ENCODE measurements around the gene GJD4. TPM values are rescaled to one million over a fixed set of nuclear protein-coding genes. Genes with fewer than 3 reads are reported as not detected.
A peak's percentile ranks its signal among the peaks of the same experiment; 100 is the strongest.

Gene GJD4
- total RNA-seq, 1 experiment from 2014 or later, result 0.18 TPM

DNA sequence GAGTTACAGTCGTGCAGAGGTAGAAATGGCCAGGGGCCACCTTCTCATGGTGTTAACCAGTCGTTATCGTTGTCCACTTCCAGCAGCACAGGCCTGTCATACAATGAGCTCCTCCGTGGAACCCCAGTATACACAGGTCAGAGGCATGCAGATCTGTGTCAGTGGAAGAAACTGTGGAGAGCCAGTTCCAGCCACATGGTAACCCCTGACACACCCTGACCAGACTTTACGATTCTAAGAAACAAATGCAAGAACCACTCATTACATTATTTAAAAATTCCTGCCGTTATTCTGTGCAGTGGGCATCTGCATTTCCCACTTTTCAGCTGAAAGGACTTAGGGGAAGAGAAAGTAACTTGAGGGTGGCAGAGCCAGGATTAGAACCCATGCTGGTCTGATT lies 23.5 kb upstream of the GJD4 start:
- intact Hi-C loops (cut with micrococcal nuclease; ENCODE audit: unreplicated experiment), result no loop called here
- Mint-ChIP-seq H3K4me3 (ENCODE audit: unreplicated experiment) (no peak overlapping the region), H3K27ac (ENCODE audit: unreplicated experiment) (no peak overlapping the region), H3K9me3 (ENCODE audit: unreplicated experiment) (no peaks in the 10 kb centered on the region), H3K27me3 (ENCODE audit: insufficient read depth, unreplicated experiment) (peaks cover 7% of the 10 kb centered on the region), H3K36me3 (ENCODE audit: insufficient read depth, unreplicated experiment) (peaks cover 16% of the 10 kb centered on the region), H3K4me1 (ENCODE audit: low read depth, unreplicated experiment) (no peaks in the 10 kb centered on the region)
- H3K4me1 ChIP-seq, result no peaks in the 10 kb centered on the region
- no peaks in the 10 kb centered on the region for H3K27me3 ChIP-seq (replicated peaks; ENCODE audit: control insufficient read depth, insufficient read depth, low read length)
- H3K9me3 ChIP-seq, result no peaks in the 10 kb centered on the region
- H3K36me3 ChIP-seq (ENCODE audit: control insufficient read depth, insufficient read depth, low read length), result no peaks in the 10 kb centered on the region
- no TSS peak for BruUV-seq (replicated peaks)
- ChIA-PET CTCF (no interaction called here), POLR2A (no interaction called here)
- peak in 1 of 2 experiments; percentile 4 for DNase-seq
- TF ChIP-seq, protein P1, sequence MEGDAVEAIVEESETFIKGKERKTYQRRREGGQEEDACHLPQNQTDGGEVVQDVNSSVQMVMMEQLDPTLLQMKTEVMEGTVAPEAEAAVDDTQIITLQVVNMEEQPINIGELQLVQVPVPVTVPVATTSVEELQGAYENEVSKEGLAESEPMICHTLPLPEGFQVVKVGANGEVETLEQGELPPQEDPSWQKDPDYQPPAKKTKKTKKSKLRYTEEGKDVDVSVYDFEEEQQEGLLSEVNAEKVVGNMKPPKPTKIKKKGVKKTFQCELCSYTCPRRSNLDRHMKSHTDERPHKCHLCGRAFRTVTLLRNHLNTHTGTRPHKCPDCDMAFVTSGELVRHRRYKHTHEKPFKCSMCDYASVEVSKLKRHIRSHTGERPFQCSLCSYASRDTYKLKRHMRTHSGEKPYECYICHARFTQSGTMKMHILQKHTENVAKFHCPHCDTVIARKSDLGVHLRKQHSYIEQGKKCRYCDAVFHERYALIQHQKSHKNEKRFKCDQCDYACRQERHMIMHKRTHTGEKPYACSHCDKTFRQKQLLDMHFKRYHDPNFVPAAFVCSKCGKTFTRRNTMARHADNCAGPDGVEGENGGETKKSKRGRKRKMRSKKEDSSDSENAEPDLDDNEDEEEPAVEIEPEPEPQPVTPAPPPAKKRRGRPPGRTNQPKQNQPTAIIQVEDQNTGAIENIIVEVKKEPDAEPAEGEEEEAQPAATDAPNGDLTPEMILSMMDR (IDR thresholded peaks at IDR 0.05; ENCODE audit: insufficient read depth in 1 of 2, low read depth in 1 of 2, low read length in 1 of 2, severe bottlenecking in 1 of 2, unreplicated experiment in 1 of 2), result no peak
- no peak overlapping the region for H3K4me3 ChIP-seq (ENCODE audit: low read depth, low read length)

DNA sequence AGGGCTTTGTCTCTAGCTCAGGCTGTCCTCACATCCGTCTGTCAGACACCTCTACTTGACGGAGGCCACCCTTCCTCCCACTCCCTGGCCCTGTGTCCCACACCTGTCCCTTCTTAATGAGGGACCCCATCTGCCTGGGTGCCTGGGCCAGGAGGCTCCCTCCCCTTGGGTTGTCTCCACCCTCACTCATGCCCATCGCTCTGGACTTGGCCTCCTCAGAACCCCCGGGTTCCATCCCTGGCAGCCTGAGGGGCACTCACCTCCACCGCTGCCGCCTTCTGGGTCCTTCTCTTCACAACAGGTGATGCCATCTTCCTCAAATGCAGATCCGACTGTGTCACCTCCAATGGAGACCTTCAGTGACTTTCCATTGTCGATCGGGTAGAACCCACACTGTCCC lies 20.2 kb upstream of the GJD4 start:
- TF ChIP-seq, protein P1 (IDR thresholded peaks at IDR 0.05; ENCODE audit: insufficient read depth in 1 of 2, low read depth in 1 of 2, low read length in 1 of 2, severe bottlenecking in 1 of 2, unreplicated experiment in 1 of 2), result no peak
- H3K9me3 ChIP-seq, result no peaks in the 10 kb centered on the region
- no peak overlapping the region for H3K4me3 Mint-ChIP-seq (ENCODE audit: unreplicated experiment)
- no peaks in the 10 kb centered on the region for H3K27me3 ChIP-seq (replicated peaks; ENCODE audit: control insufficient read depth, insufficient read depth, low read length)
- H3K4me3 ChIP-seq (ENCODE audit: low read depth, low read length), result no peak overlapping the region
- intact Hi-C loops (cut with micrococcal nuclease; ENCODE audit: unreplicated experiment), result no loop called here
- H3K9me3 Mint-ChIP-seq (ENCODE audit: unreplicated experiment), result no peaks in the 10 kb centered on the region
- ChIA-PET POLR2A (no interaction called here), CTCF (no interaction called here)
- no TSS peak for BruUV-seq (replicated peaks)
- peak in 1 of 2 experiments; percentile 23 for DNase-seq
- H3K36me3 Mint-ChIP-seq (ENCODE audit: insufficient read depth, unreplicated experiment), result peaks cover under 1% of the 10 kb centered on the region
- H3K4me1 ChIP-seq, result no peaks in the 10 kb centered on the region
- H3K27me3 Mint-ChIP-seq (ENCODE audit: insufficient read depth, unreplicated experiment), result peaks cover 10% of the 10 kb centered on the region
- no peak overlapping the region for H3K27ac Mint-ChIP-seq (ENCODE audit: unreplicated experiment)
- no peaks in the 10 kb centered on the region for H3K36me3 ChIP-seq (ENCODE audit: control insufficient read depth, insufficient read depth, low read length)
- H3K4me1 Mint-ChIP-seq (ENCODE audit: low read depth, unreplicated experiment), result no peaks in the 10 kb centered on the region

DNA sequence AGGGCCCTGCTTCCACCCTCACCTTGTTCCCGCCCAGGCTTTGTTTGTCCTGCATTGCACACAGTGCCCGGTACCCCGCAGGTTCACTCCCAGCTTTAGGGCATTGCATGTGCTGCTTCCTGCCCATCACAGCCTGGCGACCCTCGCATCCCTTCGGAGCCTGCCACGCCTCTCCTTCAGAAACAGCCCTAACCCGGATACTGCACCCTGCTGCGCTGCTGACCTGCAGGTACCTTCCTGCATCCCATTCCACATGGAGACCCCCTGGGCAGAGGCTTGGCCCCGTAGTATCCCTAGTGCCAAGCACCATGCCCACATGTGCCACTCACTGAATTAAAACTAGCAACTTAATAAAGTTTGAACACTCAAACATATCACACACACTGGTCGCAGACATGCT lies 19.8 kb upstream of the GJD4 start:
- ChIA-PET CTCF (no interaction called here), POLR2A (no interaction called here)
- peaks cover 10% of the 10 kb centered on the region for H3K27me3 Mint-ChIP-seq (ENCODE audit: insufficient read depth, unreplicated experiment)
- no peak overlapping the region for H3K27ac Mint-ChIP-seq (ENCODE audit: unreplicated experiment)
- Histone ChIP-seq H3K27me3 (replicated peaks; ENCODE audit: control insufficient read depth, insufficient read depth, low read length) (no peaks in the 10 kb centered on the region), H3K36me3 (ENCODE audit: control insufficient read depth, insufficient read depth, low read length) (no peaks in the 10 kb centered on the region), H3K4me1 (no peaks in the 10 kb centered on the region), H3K9me3 (no peaks in the 10 kb centered on the region), H3K4me3 (ENCODE audit: low read depth, low read length) (no peak overlapping the region)
- H3K36me3 Mint-ChIP-seq (ENCODE audit: insufficient read depth, unreplicated experiment), result no peaks in the 10 kb centered on the region
- intact Hi-C loops (cut with micrococcal nuclease; ENCODE audit: unreplicated experiment), result no loop called here
- no peak for DNase-seq
- no peaks in the 10 kb centered on the region for H3K4me1 Mint-ChIP-seq (ENCODE audit: low read depth, unreplicated experiment)
- no TSS peak for BruUV-seq (replicated peaks)
- no peak overlapping the region for H3K4me3 Mint-ChIP-seq (ENCODE audit: unreplicated experiment)
- TF ChIP-seq, protein P1 (IDR thresholded peaks at IDR 0.05; ENCODE audit: insufficient read depth in 1 of 2, low read depth in 1 of 2, low read length in 1 of 2, severe bottlenecking in 1 of 2, unreplicated experiment in 1 of 2), result no peak
- H3K9me3 Mint-ChIP-seq (ENCODE audit: unreplicated experiment), result no peaks in the 10 kb centered on the region
